ENCODE data around the gene CCL4. TPM values are rescaled to one million over a fixed set of nuclear protein-coding genes. Genes with fewer than 3 reads are reported as not detected.

CCL4 gene
- total RNA-seq, 3 donors from 2014 or later = 361 to 2,286 (median 1,809) TPM

DNA sequence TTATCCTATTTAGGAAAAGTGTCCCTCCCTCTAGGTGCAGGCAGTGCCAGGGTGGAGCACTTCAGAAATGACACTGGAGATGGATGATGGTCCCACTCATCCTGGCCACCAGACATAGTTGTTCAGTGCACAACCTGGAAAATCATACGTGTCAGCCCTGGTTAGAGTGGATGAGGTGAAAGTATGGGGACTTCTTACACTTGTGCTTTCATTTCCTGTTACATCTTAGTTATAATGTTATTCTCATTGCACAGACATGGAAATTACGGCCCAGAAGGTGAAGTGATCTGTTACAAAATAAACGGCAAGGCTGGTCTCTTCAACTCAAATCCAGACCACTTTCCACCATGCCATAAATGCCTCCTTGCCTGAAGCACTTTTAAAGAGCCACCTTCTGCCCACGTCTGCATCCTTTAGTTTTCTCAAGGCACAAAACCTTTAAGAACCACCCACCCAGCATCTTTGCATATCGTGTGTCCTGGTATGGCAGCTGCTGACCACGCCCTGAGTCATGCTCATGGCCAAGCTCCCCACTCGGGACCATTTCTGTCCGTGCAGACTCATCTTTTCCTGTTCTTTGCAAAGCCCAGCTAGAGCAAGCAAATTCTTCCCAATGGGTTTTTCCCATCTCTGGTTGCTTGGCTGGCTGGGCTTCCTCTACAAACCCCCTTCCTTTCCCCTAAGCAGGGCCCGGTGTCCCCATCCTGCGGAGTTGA lies 50.4 kb downstream of the CCL4 start:
- H3K4me1 Mint-ChIP-seq (ENCODE audit: low read depth) = peaks cover 6% of the 10 kb centered on the region
- no peak overlapping the region for H3K4me3 Mint-ChIP-seq
- no peaks in the 10 kb centered on the region for H3K36me3 Mint-ChIP-seq (ENCODE audit: insufficient read depth)
- ATAC-seq (no peak), DNase-seq (no peak)
- peaks cover 38% of the 10 kb centered on the region for H3K27me3 Mint-ChIP-seq (ENCODE audit: low read depth)
- no peaks in the 10 kb centered on the region for H3K9me3 Mint-ChIP-seq

Other genes with a start within 250 kb of the CCL4 start
- gene HEATR9, start 234.9 kb upstream of the CCL4 start, total RNA-seq = under 1 TPM in 1 of 3 donors, not detected in 2; 0.21 TPM
- gene CCL5, start 223.5 kb upstream of the CCL4 start, total RNA-seq = 10 to 100 TPM; 19.9 to 72.3 (median 64.7) TPM
- not detected for gene RDM1, start 173.1 kb upstream of the CCL4 start, total RNA-seq
- not detected for gene LYZL6, start 160.1 kb upstream of the CCL4 start, total RNA-seq
- gene CCL16, start 122.3 kb upstream of the CCL4 start, total RNA-seq = not detected
- gene CCL14, start 117.1 kb upstream of the CCL4 start, total RNA-seq = not detected
- not detected for gene CCL15, start 102.3 kb upstream of the CCL4 start, total RNA-seq
- not detected for gene CCL23, start 85.9 kb upstream of the CCL4 start, total RNA-seq
- not detected for gene CCL18, start 39.6 kb upstream of the CCL4 start, total RNA-seq
- gene CCL3, start 13.7 kb upstream of the CCL4 start, total RNA-seq = 1,000 to 10,000 TPM in 2 of 3 donors, 100 to 1,000 TPM in 1; 341 to 1,810 (median 1,594) TPM
- gene TBC1D3B, start 72.8 kb downstream of the CCL4 start, total RNA-seq = 1 to 10 TPM; 2.4 to 5.4 (median 4.0) TPM
- 100 to 1,000 TPM in 2 of 3 donors, 10 to 100 TPM in 1; 27.6 to 159 (median 112) TPM for gene CCL3L1, start 92.9 kb downstream of the CCL4 start, total RNA-seq
- gene CCL4L2, start 107.2 kb downstream of the CCL4 start, total RNA-seq = 100 to 1,000 TPM in 2 of 3 donors, 10 to 100 TPM in 1; 83.5 to 517 (median 380) TPM
- gene TBC1D3I, start 160.7 kb downstream of the CCL4 start, total RNA-seq = under 1 TPM in 1 of 3 donors, not detected in 2; 0.13 TPM
- gene TBC1D3G, start 220.1 kb downstream of the CCL4 start, total RNA-seq = not detected